ENCODE results near the gene FARP2.

DNA sequence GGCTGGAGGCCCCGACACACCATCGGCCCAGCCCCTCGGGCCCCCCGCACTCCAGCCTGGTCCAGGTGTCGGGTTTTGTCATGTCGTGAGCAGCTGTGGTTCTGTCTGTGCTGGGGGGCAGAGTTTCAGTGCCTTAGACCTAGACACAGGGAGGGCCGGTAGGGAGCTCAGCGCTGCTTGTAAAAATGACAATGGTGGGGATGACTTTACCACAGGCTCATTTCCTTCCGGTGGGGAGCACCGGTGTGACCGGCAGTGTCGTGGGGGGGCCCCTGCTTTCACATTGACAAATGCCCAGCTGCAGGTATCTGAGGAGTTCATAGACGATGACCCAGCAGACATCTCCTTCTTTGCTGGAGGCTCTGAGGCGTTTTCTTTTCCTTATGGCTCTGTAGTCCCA, 85.4 kb downstream of the FARP2 start:
- TF ChIP-seq SUZ12 (IDR thresholded peaks at IDR 0.05; ENCODE audit: extremely low read depth, insufficient read depth, insufficient read length), result no peak
- TF ChIP-seq YY1 (IDR thresholded peaks at IDR 0.05; ENCODE audit: insufficient read depth, insufficient read length), result no peak
- no peak for TF ChIP-seq ZNF274 (IDR thresholded peaks at IDR 0.05; ENCODE audit: low read depth, low read length)

Data from NT2/D1 (cell line).